Measurements from ENCODE around the gene SRPK2.

Gene SRPK2

GRCh38 chr7:105151152-105151551 is 237.6 kb downstream of the SRPK2 start:
- H3K4me1 ChIP-seq (ENCODE audit: low read depth, poor library complexity, severe bottlenecking) = no peaks in the 10 kb centered on the region
- H2AFZ ChIP-seq (ENCODE audit: low read depth) = no peak overlapping the region
- H3K27ac ChIP-seq = no peak overlapping the region
- H3K36me3 ChIP-seq (ENCODE audit: insufficient read depth) = no peaks in the 10 kb centered on the region
- H3K27me3 ChIP-seq (ENCODE audit: insufficient read depth, low read depth) = no peaks in the 10 kb centered on the region
- H3K4me2 ChIP-seq = no peak overlapping the region
- H4K20me1 ChIP-seq (ENCODE audit: insufficient read depth) = no peaks in the 10 kb centered on the region
- H3K9ac ChIP-seq = no peak overlapping the region
- no peak overlapping the region for H3K4me3 ChIP-seq (IDR thresholded peaks at IDR 0.05; ENCODE audit: insufficient read depth, low read depth, low read length)
- H3K79me2 ChIP-seq (ENCODE audit: insufficient read depth, low read depth) = no peaks in the 10 kb centered on the region
- TF ChIP-seq CTCF (conservative IDR thresholded peaks at IDR 0.05; ENCODE audit: low read depth, low read length) = no peak

- no peaks in the 10 kb centered on the region for H3K4me1 ChIP-seq (ENCODE audit: low read depth, poor library complexity, severe bottlenecking)
- no peak overlapping the region for H3K9ac ChIP-seq
- no peaks in the 10 kb centered on the region for H4K20me1 ChIP-seq (ENCODE audit: insufficient read depth)
- H3K4me3 ChIP-seq (IDR thresholded peaks at IDR 0.05; ENCODE audit: insufficient read depth, low read depth, low read length) = no peak overlapping the region
- H3K36me3 ChIP-seq (ENCODE audit: insufficient read depth) = no peaks in the 10 kb centered on the region
- H3K27me3 ChIP-seq (ENCODE audit: insufficient read depth, low read depth) = no peaks in the 10 kb centered on the region
- H3K27ac ChIP-seq = no peak overlapping the region
- H3K79me2 ChIP-seq (ENCODE audit: insufficient read depth, low read depth) = no peaks in the 10 kb centered on the region
- no peak overlapping the region for H3K4me2 ChIP-seq
- no peak for TF ChIP-seq CTCF (conservative IDR thresholded peaks at IDR 0.05; ENCODE audit: low read depth, low read length)
- no peak overlapping the region for H2AFZ ChIP-seq (ENCODE audit: low read depth)
Observed at GRCh38 chr7:105149827-105150226, 238.9 kb downstream of the SRPK2 start.

GRCh38 chr7:105141068-105141467 is 247.7 kb downstream of the SRPK2 start:
- H3K4me1 ChIP-seq (ENCODE audit: low read depth, poor library complexity, severe bottlenecking) = peaks cover 21% of the 10 kb centered on the region

GRCh38 chr7:105139381-105139780 is 249.3 kb downstream of the SRPK2 start:
- TF ChIP-seq CTCF (conservative IDR thresholded peaks at IDR 0.05; ENCODE audit: low read depth, low read length) = no peak

More at GRCh38 chr7:105141068-105141467, 247.7 kb downstream of the SRPK2 start:
- H3K36me3 ChIP-seq (ENCODE audit: insufficient read depth) = no peaks in the 10 kb centered on the region
- H3K27me3 ChIP-seq (ENCODE audit: insufficient read depth, low read depth) = no peaks in the 10 kb centered on the region
- no peak overlapping the region for H3K4me3 ChIP-seq (IDR thresholded peaks at IDR 0.05; ENCODE audit: insufficient read depth, low read depth, low read length)
- no peak overlapping the region for H3K9ac ChIP-seq
- no peak overlapping the region for H3K4me2 ChIP-seq
- H3K79me2 ChIP-seq (ENCODE audit: insufficient read depth, low read depth) = peaks cover under 1% of the 10 kb centered on the region
- TF ChIP-seq CTCF (conservative IDR thresholded peaks at IDR 0.05; ENCODE audit: low read depth, low read length) = peak; percentile 50; the same call in 1 of the 2 replicates
- H3K27ac ChIP-seq = no peak overlapping the region
- no peak overlapping the region for H2AFZ ChIP-seq (ENCODE audit: low read depth)
- H4K20me1 ChIP-seq (ENCODE audit: insufficient read depth) = no peaks in the 10 kb centered on the region; the same call in 1 of the 2 replicates

More at GRCh38 chr7:105139381-105139780, 249.3 kb downstream of the SRPK2 start:
- no peaks in the 10 kb centered on the region for H3K27me3 ChIP-seq (ENCODE audit: insufficient read depth, low read depth)
- H3K36me3 ChIP-seq (ENCODE audit: insufficient read depth) = no peaks in the 10 kb centered on the region
- H3K4me2 ChIP-seq = no peak overlapping the region
- H3K79me2 ChIP-seq (ENCODE audit: insufficient read depth, low read depth) = peaks cover 14% of the 10 kb centered on the region
- no peaks in the 10 kb centered on the region; the same call in 1 of the 2 replicates for H4K20me1 ChIP-seq (ENCODE audit: insufficient read depth)
- H3K4me3 ChIP-seq (IDR thresholded peaks at IDR 0.05; ENCODE audit: insufficient read depth, low read depth, low read length) = no peak overlapping the region
- H3K9ac ChIP-seq = no peak overlapping the region
- H3K4me1 ChIP-seq (ENCODE audit: low read depth, poor library complexity, severe bottlenecking) = peaks cover 37% of the 10 kb centered on the region
- H3K27ac ChIP-seq = no peak overlapping the region
- H2AFZ ChIP-seq (ENCODE audit: low read depth) = no peak overlapping the region
